HCT116 (cell line): ENCODE measurements around the gene NOC4L. TPM values are rescaled to one million over a fixed set of nuclear protein-coding genes. Genes with fewer than 3 reads are reported as not detected.

ENCODE experiments used
- ATAC-seq: fragments of 200-7000 bp; cut with Tn5 transposase; 2 replicates; pipeline ENCODE4 v1.9.1; 2020; ENCODE audit warnings: mild to moderate bottlenecking, moderate library complexity
- BruUV-seq: library from RNA; stranded (reverse); fragments of 400-500 nt; replicated peaks from 2 replicates; lab custom pipeline; 2021; lab: Mats Ljungman, UMichigan
- CTCF ChIA-PET: fragments of 300-600 bp; sonication (Branson Sonifier 250); formaldehyde crosslinking; loops from one replicate; lab custom pipeline; 2021; ENCODE audit warnings: antibody characterized with exemption; lab: Charles Lee
- POLR2A ChIA-PET: fragments of 300-600, 350-600 bp; sonication (Branson Sonifier 250); formaldehyde crosslinking; loops from one replicate; lab custom pipeline; 2021; ENCODE audit warnings: antibody characterized with exemption; lab: Charles Lee
- RAD21 ChIA-PET, 2 experiments: fragments of 300-600 bp; sonication (Branson Sonifier 250); formaldehyde crosslinking; loops; one replicate each; lab custom pipeline; 2023; ENCODE audit warnings: low total read pairs in 2 of 2; ENCODE audit not compliant: uncharacterized antibody in 2 of 2, unreplicated experiment in 2 of 2, low non-redundant PET in 1 of 2; lab: Charles Lee
- DNase-seq: peaks from one replicate; pipeline ENCODE4 v3.0.0-alpha.2; 2010; ENCODE audit warnings: low read depth, low spot score
- H2AFZ ChIP-seq: fragments of 200-600 bp; shearing (Covaris generic), sonication (generic); 2 replicates; pipeline ENCODE4 v1.6.1; 2017; ENCODE audit warnings: low read depth, mixed run types, mixed read lengths, antibody characterized with exemption, low read length; ENCODE audit not compliant: poor library complexity, severe bottlenecking
- H3K27ac ChIP-seq: 2 replicates; pipeline ENCODE4 v1.5.1; 2012; ENCODE audit warnings: low read depth, low read length
- H3K27me3 ChIP-seq: fragments of 200-600 bp; sonication (generic); 2 replicates; pipeline ENCODE4 v1.6.1; 2016; ENCODE audit warnings: mixed run types, low read length, mixed read lengths; ENCODE audit not compliant: insufficient read depth
- H3K36me3 ChIP-seq, 2 experiments: fragments of 200-500 bp in 1 of 2; fragments of 200-600 bp in 1 of 2; sonication (Bioruptor generic) in 1 of 2; sonication (generic) in 1 of 2; 2 replicates each; pipeline versions ENCODE4 v1.5.1 to v1.6.1; 2014 to 2016; ENCODE audit warnings: low read length in 2 of 2, inconsistent platforms in 1 of 2, mixed read lengths in 1 of 2, mixed run types in 1 of 2; ENCODE audit not compliant: insufficient read depth in 2 of 2, control insufficient read depth in 1 of 2
- H3K4me1 ChIP-seq, 2 experiments: fragments of 200-600 bp in 1 of 2; sonication (generic) in 1 of 2; 2 replicates each; pipeline versions ENCODE4 v1.5.1 to v1.6.1; 2012 to 2017; ENCODE audit warnings: low read length in 2 of 2, inconsistent platforms in 1 of 2, mild to moderate bottlenecking in 1 of 2, mixed read lengths in 1 of 2, mixed run types in 1 of 2, moderate library complexity in 1 of 2; ENCODE audit not compliant: insufficient read depth in 2 of 2, control insufficient read depth in 1 of 2
- H3K4me2 ChIP-seq: fragments of 200-600 bp; sonication (generic); 2 replicates; pipeline ENCODE4 v1.6.1; 2017; ENCODE audit warnings: mixed run types, low read length, mixed read lengths
- H3K4me3 ChIP-seq, 2 experiments: fragments of 200-600 bp in 1 of 2; sonication (generic) in 1 of 2; replicated peaks in 1 of 2; 2 replicates each; pipeline ENCODE4 v1.5.1; 2011 to 2016; ENCODE audit warnings: low read length in 2 of 2, control low read depth in 1 of 2, low read depth in 1 of 2, mild to moderate bottlenecking in 1 of 2, mixed read lengths in 1 of 2, mixed run types in 1 of 2
- H3K79me2 ChIP-seq: fragments of 200-600 bp; sonication (generic); 2 replicates; pipeline ENCODE4 v1.6.1; 2017; ENCODE audit warnings: mild to moderate bottlenecking, mixed run types, low read length, moderate library complexity, mixed read lengths; ENCODE audit not compliant: insufficient read depth
- H3K9ac ChIP-seq: fragments of 200-600 bp; sonication (generic); 2 replicates; pipeline ENCODE4 v1.6.1; 2016; ENCODE audit warnings: low read length, mixed read lengths
- H3K9me2 ChIP-seq: fragments of 200-600 bp; sonication (generic), shearing (Covaris generic); 2 replicates; pipeline ENCODE4 v1.6.1; 2017; ENCODE audit warnings: mixed run types, mild to moderate bottlenecking, moderate library complexity; ENCODE audit not compliant: insufficient read depth
- H3K9me3 ChIP-seq, 2 experiments: fragments of 200-500 bp in 1 of 2; fragments of 200-600 bp in 1 of 2; sonication (Bioruptor generic) in 1 of 2; sonication (generic) in 1 of 2; 2 replicates each; pipeline ENCODE4 v1.6.1; 2014 to 2017; ENCODE audit warnings: low read length in 2 of 2, mixed read lengths in 2 of 2, inconsistent platforms in 1 of 2, low read depth in 1 of 2, mild to moderate bottlenecking in 1 of 2, mixed run types in 1 of 2, moderate library complexity in 1 of 2; ENCODE audit not compliant: control insufficient read depth in 1 of 2, insufficient read depth in 1 of 2
- H4K20me1 ChIP-seq: fragments of 200-600 bp; sonication (generic), shearing (Covaris generic); 2 replicates; pipeline ENCODE4 v1.6.1; 2017; ENCODE audit warnings: mixed run types, mild to moderate bottlenecking, moderate library complexity; ENCODE audit not compliant: insufficient read depth
- ATF3 ChIP-seq: IDR thresholded peaks from 2 replicates; pipeline ENCODE4 v1.6.1; 2012
- EGR1 ChIP-seq: IDR thresholded peaks from 2 replicates; pipeline ENCODE4 v1.6.1; 2012; ENCODE audit warnings: low read depth
- EZH2 ChIP-seq: fragments of 200-600 bp; sonication (generic); IDR thresholded peaks from 2 replicates; pipeline ENCODE4 v1.6.1; 2017; ENCODE audit warnings: antibody characterized with exemption, mixed run types
- EZH2phosphoT487 ChIP-seq: fragments of 200-600 bp; IDR thresholded peaks from 2 replicates; pipeline ENCODE4 v1.6.1; 2018; ENCODE audit warnings: antibody characterized with exemption, borderline replicate concordance
- FOSL1 ChIP-seq: IDR thresholded peaks from 2 replicates; pipeline ENCODE4 v1.6.1; 2012; ENCODE audit warnings: low read depth
- JUND ChIP-seq: IDR thresholded peaks from 2 replicates; pipeline ENCODE4 v1.6.1; 2012
- MAX ChIP-seq: IDR thresholded peaks from 2 replicates; pipeline ENCODE4 v1.6.1; 2012
- POLR2A ChIP-seq: IDR thresholded peaks from 2 replicates; pipeline ENCODE4 v1.7.0; 2011; ENCODE audit warnings: borderline replicate concordance; ENCODE audit not compliant: insufficient read depth, insufficient read length; ENCODE audit errors: extremely low read depth
- POLR2AphosphoS5 ChIP-seq: IDR thresholded peaks from 2 replicates; pipeline ENCODE4 v1.6.1; 2011; ENCODE audit warnings: mild to moderate bottlenecking, low read depth, low read length, moderate library complexity
- SIN3A ChIP-seq: IDR thresholded peaks from 2 replicates; pipeline ENCODE4 v1.6.1; 2012; ENCODE audit warnings: low read depth
- SP1 ChIP-seq: IDR thresholded peaks from 2 replicates; pipeline ENCODE4 v1.6.1; 2012; ENCODE audit warnings: low read depth
- SRF ChIP-seq: IDR thresholded peaks from 2 replicates; pipeline ENCODE4 v1.6.1; 2012; ENCODE audit warnings: low read depth
- ZBTB33 ChIP-seq: IDR thresholded peaks from 2 replicates; pipeline ENCODE4 v1.6.1; 2011; ENCODE audit warnings: mild to moderate bottlenecking, low read length, moderate library complexity; ENCODE audit not compliant: insufficient replicate concordance; ENCODE audit errors: extremely low read depth
- intact Hi-C: fragments of 100-400 bp; cut with micrococcal nuclease; formaldehyde crosslinking; loops from 2 replicates; pipeline ENCODE4 v1.10.0; 2022
- total RNA-seq: library from RNA; stranded (reverse); gene quantifications from one replicate; pipeline ENCODE4 v1.2.1, GENCODE V29; 2021; ENCODE audit not compliant: unreplicated experiment

Gene NOC4L
- total RNA-seq, 1 experiment from 2014 or later: 47.6 TPM

- TF ChIP-seq ZBTB33 (no peak), FOSL1 (no peak), SIN3A (no peak), POLR2A (no peak), JUND (no peak), SP1 (no peak), EGR1 (no peak), SRF (no peak)
- TF ChIP-seq, all 23 proteins: peak for 0
These were observed 14.7 kb downstream of the NOC4L start (continued) for GRCh38 chr12:132158677-132159554.

- peaks cover 0 to 13% of the 10 kb centered on the region in 2 experiments; a peak in 1 of 4 replicates for H3K4me1 ChIP-seq
- no peak overlapping the region for H3K4me2 ChIP-seq
- peaks cover 0 to 26% of the 10 kb centered on the region in 2 experiments; a peak in 1 of 4 replicates for H3K36me3 ChIP-seq
- H3K9me3 ChIP-seq: peaks cover 0 to 16% of the 10 kb centered on the region in 2 experiments; a peak in 1 of 4 replicates
- DNase-seq: no peak
- no peak overlapping the region for H2AFZ ChIP-seq
- H3K4me3 ChIP-seq: no peak overlapping the region
- H3K9me2 ChIP-seq: no peaks in the 10 kb centered on the region
- no peak for TF ChIP-seq MAX
- no peak for TF ChIP-seq SIN3A
- TF ChIP-seq EZH2: no peak
- TF ChIP-seq POLR2AphosphoS5: no peak
- no peak for TF ChIP-seq ATF3
- TF ChIP-seq ZBTB33: no peak
- TF ChIP-seq EZH2phosphoT487: no peak
- TF ChIP-seq, all 23 proteins: peak for 0
- no peak for ATAC-seq
- Histone ChIP-seq H3K27me3 (no peaks in the 10 kb centered on the region), H4K20me1 (no peaks in the 10 kb centered on the region), H3K27ac (no peak overlapping the region), H3K9ac (no peak overlapping the region), H3K79me2 (no peaks in the 10 kb centered on the region)
- no TSS peak for BruUV-seq
- ChIA-PET RAD21 (no interaction called here), POLR2A (no interaction called here), CTCF (no interaction called here)
- intact Hi-C loops: no loop called here
These were observed 15.3 kb downstream of the NOC4L start for GRCh38 chr12:132159555-132160003.
